Measurements from ENCODE around the gene TPD52L1.

Gene TPD52L1

DNA sequence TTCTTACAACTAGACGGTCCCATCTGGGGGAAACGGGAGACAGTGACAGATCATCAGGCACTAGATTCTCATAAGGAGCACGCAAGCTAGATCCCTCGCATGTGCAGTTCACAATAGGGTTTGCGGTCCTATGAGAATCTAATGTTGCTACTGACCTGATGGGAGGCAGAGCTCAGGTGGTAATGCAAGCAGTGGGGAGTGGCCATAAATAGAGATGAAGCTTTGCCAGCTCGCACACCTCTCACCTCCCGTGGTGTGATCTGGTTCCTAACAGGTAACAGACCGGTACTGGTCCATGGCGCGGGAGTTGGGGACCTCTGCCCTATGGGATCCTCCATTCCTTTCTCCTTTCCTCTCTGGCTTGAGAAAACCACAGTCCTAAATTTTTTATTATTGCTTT lies 63.8 kb downstream of the TPD52L1 start:
- no peak overlapping the region for H3K4me3 ChIP-seq (replicated peaks; ENCODE audit: low read depth, low read length)
- TF ChIP-seq, protein P1, sequence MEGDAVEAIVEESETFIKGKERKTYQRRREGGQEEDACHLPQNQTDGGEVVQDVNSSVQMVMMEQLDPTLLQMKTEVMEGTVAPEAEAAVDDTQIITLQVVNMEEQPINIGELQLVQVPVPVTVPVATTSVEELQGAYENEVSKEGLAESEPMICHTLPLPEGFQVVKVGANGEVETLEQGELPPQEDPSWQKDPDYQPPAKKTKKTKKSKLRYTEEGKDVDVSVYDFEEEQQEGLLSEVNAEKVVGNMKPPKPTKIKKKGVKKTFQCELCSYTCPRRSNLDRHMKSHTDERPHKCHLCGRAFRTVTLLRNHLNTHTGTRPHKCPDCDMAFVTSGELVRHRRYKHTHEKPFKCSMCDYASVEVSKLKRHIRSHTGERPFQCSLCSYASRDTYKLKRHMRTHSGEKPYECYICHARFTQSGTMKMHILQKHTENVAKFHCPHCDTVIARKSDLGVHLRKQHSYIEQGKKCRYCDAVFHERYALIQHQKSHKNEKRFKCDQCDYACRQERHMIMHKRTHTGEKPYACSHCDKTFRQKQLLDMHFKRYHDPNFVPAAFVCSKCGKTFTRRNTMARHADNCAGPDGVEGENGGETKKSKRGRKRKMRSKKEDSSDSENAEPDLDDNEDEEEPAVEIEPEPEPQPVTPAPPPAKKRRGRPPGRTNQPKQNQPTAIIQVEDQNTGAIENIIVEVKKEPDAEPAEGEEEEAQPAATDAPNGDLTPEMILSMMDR (IDR thresholded peaks at IDR 0.05; ENCODE audit: low read depth, low read length, missing control alignments): no peak
- no peak for DNase-seq (ENCODE audit: extremely low read depth, low read depth)

GRCh38 chr6:125217992-125218391 lies 64.4 kb downstream of the TPD52L1 start:
- no peak for DNase-seq (ENCODE audit: extremely low read depth, low read depth)
- TF ChIP-seq, protein P1 (IDR thresholded peaks at IDR 0.05; ENCODE audit: low read depth, low read length, missing control alignments): no peak
- no peak overlapping the region for H3K4me3 ChIP-seq (replicated peaks; ENCODE audit: low read depth, low read length)

DNA sequence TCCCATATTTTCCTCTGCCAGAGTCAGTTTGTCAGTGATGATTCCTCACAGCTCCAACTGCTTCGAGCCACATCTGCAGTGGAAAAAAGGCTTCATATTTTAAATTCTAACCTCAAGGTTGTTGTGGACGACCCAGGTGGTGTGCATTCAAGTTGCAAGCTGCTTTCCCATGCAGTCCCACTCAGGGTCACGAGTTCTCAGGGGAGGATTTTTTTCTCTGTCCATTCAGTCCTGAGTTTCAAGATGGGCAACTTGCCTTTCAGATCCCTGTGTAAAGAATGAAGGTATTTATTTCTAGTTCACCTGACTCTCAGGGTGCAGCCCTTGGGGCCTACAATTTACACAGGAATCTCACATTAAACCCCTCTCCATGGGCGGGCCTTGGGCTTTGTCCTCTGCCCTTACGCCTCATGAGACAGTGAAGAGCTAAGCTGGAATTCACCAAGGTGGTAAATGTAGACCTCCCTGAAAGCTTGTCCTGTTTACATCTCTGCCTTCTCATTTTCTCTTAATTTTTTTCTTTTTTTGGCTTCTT lies 65.9 kb downstream of the TPD52L1 start:
- TF ChIP-seq, protein P1 (IDR thresholded peaks at IDR 0.05; ENCODE audit: low read depth, low read length, missing control alignments): no peak
- no peak overlapping the region for H3K4me3 ChIP-seq (replicated peaks; ENCODE audit: low read depth, low read length)
- DNase-seq (ENCODE audit: extremely low read depth, low read depth): no peak

DNA sequence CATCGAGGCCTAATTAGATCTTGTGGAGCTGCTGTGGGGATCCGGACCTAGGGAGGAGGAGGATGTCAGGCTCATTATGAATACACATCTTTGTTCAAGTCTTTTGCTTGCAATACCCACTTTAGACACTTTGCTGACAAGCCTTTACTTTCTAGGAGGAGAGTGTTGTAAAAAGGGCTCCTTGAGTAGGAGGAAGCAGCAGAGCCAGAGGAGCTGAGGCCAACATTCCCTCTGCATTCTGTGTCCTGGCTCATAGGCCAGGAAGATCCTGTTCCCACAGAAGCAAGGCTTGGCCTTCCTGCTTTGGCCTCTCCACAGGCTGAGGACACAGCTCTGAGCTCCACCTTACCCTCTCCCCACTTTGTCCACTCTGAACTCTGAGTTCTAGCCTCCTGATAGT lies 67.1 kb downstream of the TPD52L1 start:
- no peak overlapping the region for H3K4me3 ChIP-seq (replicated peaks; ENCODE audit: low read depth, low read length)
- no peak for DNase-seq (ENCODE audit: extremely low read depth, low read depth)
- TF ChIP-seq, protein P1 (IDR thresholded peaks at IDR 0.05; ENCODE audit: low read depth, low read length, missing control alignments): no peak

DNA sequence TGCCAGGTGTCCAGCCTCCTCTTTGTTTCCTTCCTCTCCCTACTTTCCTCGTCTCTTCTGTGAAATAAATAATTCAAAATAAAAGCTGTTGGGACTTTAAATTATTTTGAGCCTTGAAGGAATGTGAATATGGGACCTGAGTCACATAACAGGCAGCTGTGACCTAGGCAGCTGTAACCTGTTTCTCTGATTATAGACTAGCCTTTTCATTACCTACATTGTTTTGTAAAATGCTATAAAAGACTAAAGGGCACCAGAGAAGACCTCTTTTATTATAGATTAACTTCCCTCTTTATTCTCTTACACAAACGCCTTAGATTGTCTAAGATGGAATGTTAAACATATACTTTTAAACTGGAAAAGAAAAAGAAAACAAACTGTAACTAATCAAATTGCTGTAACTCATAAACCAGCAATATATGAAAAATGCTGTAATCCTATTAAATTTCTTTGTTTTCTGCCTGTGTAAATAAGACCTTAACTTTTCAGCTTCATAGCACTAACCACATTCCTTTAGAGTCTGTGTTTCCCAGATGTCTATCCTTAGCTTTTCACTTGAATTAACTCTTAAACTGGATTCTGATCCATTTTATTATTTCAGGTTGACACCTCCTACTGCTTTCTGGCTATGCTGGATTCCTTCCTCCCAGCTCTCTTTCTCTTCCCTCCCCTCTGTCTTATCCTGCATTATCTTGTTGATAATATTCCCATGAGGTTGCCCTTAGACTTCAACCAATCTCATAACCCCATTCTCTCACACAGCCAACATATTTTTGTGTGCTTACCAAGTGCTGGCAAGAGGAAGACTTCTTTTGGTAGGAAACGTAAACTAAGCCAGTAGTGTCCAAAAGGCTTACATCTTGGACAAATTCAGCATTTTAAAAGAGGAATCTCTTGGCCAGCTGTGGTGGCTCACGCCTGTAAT lies 69.2 kb downstream of the TPD52L1 start:
- no peak for DNase-seq (ENCODE audit: extremely low read depth, low read depth)
- TF ChIP-seq, protein P1 (IDR thresholded peaks at IDR 0.05; ENCODE audit: low read depth, low read length, missing control alignments): no peak
- H3K4me3 ChIP-seq (replicated peaks; ENCODE audit: low read depth, low read length): no peak overlapping the region

DNA sequence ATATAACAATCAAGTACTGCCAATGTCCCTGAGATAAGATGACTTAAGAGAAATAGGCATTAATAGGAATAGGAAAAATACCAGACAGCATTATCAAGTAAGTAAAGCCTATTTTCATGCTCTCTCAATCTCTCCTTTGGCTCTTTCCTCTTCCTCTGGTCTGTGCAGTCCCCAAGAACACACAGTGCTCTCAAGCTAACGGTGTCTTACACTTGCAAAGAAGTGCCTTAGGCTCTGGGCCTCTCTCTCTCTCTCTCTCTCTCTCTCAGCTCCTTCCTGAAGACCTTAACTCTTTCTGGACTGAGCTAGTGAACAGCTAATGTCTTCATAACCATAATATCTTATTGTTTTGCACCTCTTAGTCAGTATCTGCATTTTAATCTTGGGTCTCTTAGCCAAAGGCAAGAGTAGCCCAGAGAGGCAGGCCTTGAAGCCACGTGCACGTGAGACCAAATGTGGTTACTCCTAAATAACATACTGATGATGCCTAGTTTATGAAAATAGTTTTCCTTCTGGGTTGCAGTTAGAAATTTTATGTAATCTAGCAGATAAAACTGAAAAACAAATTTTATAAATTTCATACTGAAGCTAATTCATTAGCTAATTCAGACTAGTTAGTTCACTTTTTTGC lies 70.8 kb downstream of the TPD52L1 start:
- no peak overlapping the region for H3K4me3 ChIP-seq (replicated peaks; ENCODE audit: low read depth, low read length)
- DNase-seq (ENCODE audit: extremely low read depth, low read depth): no peak
- TF ChIP-seq, protein P1 (IDR thresholded peaks at IDR 0.05; ENCODE audit: low read depth, low read length, missing control alignments): no peak
